Activated CD8-positive, alpha-beta T cell treated with anti-CD3 and anti-CD28 coated beads, Interleukin-2, amount 10 ng/mL, durations not matched to agents 7 days and 5 days (primary cell): ENCODE results near the gene SH3TC1. TPM values are rescaled to one million over a fixed set of nuclear protein-coding genes. Genes with fewer than 3 reads are reported as not detected.
A peak's percentile ranks its signal among the peaks of the same experiment; 100 is the strongest.

Source experiments
- ATAC-seq: fragments of 150-1000 bp; cut with Tn5 transposase; one replicate; pipeline ENCODE4 v1.10.0; 2021; ENCODE audit warnings: moderate library complexity
- CTCF ChIA-PET: fragments of 350-600 bp; sonication (Branson Sonifier 250); formaldehyde crosslinking; loops from one replicate; lab custom pipeline; 2021; ENCODE audit warnings: antibody characterized with exemption; lab: Charles Lee
- POLR2A ChIA-PET: fragments of 350-600 bp; sonication (Branson Sonifier 250); formaldehyde crosslinking; loops from one replicate; lab custom pipeline; 2021; ENCODE audit warnings: antibody characterized with exemption; lab: Charles Lee
- DNase-seq: peaks from one replicate; pipeline ENCODE4 v3.0.0-alpha.2; 2020
- H3K27ac Mint-ChIP-seq: one replicate; pipeline ENCODE4 v1.8.0; 2021; ENCODE audit warnings: mild to moderate bottlenecking, mixed read lengths
- H3K27me3 Mint-ChIP-seq: one replicate; pipeline ENCODE4 v1.8.0; 2021; ENCODE audit warnings: low read depth, mixed read lengths
- H3K36me3 Mint-ChIP-seq: one replicate; pipeline ENCODE4 v1.8.0; 2021; ENCODE audit warnings: low read depth, mixed read lengths
- H3K4me1 Mint-ChIP-seq: one replicate; pipeline ENCODE4 v1.8.0; 2021; ENCODE audit warnings: low read depth, mixed read lengths
- H3K4me3 Mint-ChIP-seq: one replicate; pipeline ENCODE4 v1.8.0; 2021; ENCODE audit warnings: mild to moderate bottlenecking, mixed read lengths
- H3K9me3 Mint-ChIP-seq: one replicate; pipeline ENCODE4 v1.8.0; 2022; ENCODE audit warnings: mixed read lengths; ENCODE audit not compliant: insufficient read depth
- total RNA-seq, 2 experiments: library from RNA; stranded (reverse); gene quantifications; one replicate each; pipeline ENCODE4 v1.2.3, GENCODE V29; 2021

SH3TC1 gene
- total RNA-seq, 2 experiments from 2014 or later: 6.3 to 7.3 TPM

DNA sequence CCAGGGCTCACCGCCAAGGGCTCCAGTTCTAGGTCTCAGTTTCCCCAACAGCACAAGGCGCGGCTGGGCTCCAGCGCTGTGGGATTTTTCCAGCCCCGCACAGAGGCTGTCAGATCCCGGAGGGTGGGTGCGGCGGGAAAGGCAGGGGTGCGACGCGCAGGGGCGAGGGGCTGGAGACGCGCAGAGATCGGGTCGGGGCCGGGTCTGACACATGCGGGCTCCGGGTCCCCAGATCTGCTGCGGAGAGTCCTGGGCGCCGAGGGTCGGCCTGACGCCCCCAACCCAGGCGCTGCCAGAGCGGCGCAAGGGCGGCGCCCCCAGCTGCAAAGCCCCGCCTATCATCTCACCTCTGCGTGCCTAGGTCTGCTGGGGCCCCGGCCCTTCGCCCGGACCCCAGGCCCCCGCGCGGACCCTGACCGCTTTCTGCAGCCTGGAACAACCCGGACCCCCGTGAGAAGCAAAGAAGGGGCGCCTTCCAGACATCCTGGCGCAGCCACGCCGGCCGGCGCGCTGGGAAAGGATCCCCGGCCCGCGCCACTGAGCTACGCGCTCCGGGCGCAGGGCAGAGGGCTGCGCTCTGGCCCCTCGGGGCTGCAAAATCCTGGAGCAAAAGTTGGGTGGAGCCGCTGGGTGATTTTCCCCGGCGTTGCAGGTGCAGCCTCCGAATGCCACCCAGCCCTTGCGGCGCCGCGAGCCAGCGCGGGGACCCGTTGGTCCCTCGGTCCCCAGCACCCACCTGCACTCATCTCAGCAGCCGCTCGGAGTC, 41.0 kb upstream of the SH3TC1 start:
- no peak for DNase-seq
- CTCF ChIA-PET: interaction anchor here (1.1 to 1.8 kb wide), 3 partner anchors 10 to 71 kb away, joined by 3 to 8 read pairs (median 4); no protein-coding TSS in a partner anchor

DNA sequence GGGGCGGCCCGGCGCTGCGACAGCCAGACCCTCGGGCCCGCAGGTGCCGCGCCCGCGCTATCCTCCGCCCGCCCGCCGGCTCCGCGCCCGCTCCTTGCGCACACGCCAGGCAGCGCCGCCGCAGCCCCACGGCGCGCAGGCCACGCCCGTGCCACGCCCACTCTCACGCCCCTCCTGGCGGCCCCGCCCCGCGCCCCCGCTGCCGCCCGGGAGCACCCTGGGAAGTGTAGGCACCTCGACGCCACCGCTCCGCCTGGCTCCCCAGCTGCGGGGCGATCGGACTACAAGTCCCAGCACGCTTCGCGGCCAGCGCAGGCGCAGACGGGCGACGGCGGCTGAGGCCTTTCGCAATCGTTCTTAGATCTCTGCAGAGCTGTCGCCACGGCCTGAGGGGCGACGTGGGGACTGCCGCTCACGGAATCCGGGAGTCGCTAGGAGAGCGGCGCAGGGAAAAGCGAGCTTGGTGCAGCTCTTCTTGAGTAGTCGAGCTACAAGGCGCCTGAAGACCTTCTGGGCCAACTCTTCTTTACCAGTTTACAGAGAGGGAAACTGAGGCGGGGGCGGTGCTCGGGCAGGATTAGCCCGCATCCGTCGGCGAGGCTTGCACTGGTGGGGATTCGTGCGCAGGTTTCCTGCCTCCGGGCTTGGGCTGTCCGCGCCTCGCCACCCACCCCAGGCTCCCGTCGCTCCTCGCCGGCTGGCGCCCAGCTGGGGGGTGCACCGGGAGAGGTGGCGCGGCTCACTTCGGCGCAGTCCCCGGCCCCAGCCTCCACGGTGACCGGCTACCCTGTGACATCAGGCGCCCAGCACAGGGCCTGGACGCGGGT, 40.2 kb upstream of the SH3TC1 start, which contains the start of gene ABLIM2:
Gene ABLIM2, minus strand, starts transcription at position 104 of the 827 bp plus-strand sequence. CDS start 124 bp downstream, outside the sequence.
- peaks cover 11% of the 10 kb centered on the region for H3K4me1 Mint-ChIP-seq
- H3K27me3 Mint-ChIP-seq: peaks cover 15% of the 10 kb centered on the region
- POLR2A ChIA-PET: interaction anchor here (0.6 to 1.1 kb wide), 3 partner anchors 40 to 1917 kb away, joined by 3 read pairs; partner anchors contain the start of gene SH3TC1
- no peaks in the 10 kb centered on the region for H3K9me3 Mint-ChIP-seq
- peak within 1 kb of the TSS; percentile 65 for H3K27ac Mint-ChIP-seq
- peak; percentile 98 for DNase-seq
- H3K4me3 Mint-ChIP-seq: peak within 1 kb of the TSS; percentile 85
- ATAC-seq: peak; percentile 99
- no peaks in the 10 kb centered on the region for H3K36me3 Mint-ChIP-seq
- CTCF ChIA-PET: interaction anchor here (1.1 to 1.8 kb wide), 5 partner anchors 9 to 83 kb away, joined by 3 to 8 read pairs (median 4); no protein-coding TSS in a partner anchor

More for the DNA sequence above, 41.0 kb upstream of the SH3TC1 start:
- H3K4me1 Mint-ChIP-seq: peaks cover 11% of the 10 kb centered on the region
- no peaks in the 10 kb centered on the region for H3K9me3 Mint-ChIP-seq
- H3K27me3 Mint-ChIP-seq: peaks cover 15% of the 10 kb centered on the region
- H3K4me3 Mint-ChIP-seq: peak overlapping the region; percentile 53
- no peak for ATAC-seq
- H3K36me3 Mint-ChIP-seq: no peaks in the 10 kb centered on the region
- H3K27ac Mint-ChIP-seq: no peak overlapping the region
- POLR2A ChIA-PET: interaction anchor here (1.1 kb wide), 1 partner anchor 41 kb away, joined by 3 read pairs; the partner anchor contains the start of gene SH3TC1

DNA sequence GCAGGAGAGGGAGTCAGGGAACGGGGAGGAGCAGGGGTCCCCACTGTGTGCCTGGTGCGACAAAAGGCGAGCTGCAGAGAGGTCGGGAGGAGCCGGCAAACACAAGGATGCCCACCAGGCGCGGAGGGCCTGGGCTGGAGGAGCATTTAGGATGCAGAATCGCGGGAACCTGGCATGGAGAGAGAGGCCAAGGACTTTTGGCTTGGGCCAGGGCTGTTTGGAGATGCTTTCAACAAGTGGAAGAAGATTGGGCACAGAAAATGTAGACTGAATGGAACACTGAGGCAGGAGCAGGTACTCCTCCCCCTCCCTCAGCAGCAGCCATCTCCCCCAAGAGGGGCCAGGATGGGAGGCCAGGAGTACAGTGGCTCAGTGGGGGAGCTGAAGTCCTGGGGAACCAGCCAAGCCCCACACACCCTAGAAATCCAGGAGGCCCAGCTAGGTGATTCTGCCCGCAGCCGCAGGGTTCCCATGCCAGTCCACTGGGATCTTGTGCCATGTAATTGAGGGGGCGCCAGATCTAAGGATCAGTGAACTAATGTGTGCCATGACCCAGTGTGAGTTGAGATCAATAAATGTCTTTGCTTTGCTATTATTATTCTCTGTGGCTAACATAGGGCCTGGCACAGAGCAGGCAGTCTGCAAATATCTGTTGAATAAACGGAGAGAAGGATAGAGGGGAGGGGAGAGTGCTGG, 39.4 kb upstream of the SH3TC1 start:
- ChIA-PET POLR2A (interaction anchor here (0.6 to 0.7 kb wide), 2 partner anchors 40 to 1918 kb away, joined by 3 read pairs; partner anchors contain the start of gene SH3TC1), CTCF (interaction anchor here (1.1 to 1.8 kb wide), 5 partner anchors 8 to 82 kb away, joined by 3 to 8 read pairs (median 4); no protein-coding TSS in a partner anchor)
- peaks cover 15% of the 10 kb centered on the region for H3K27me3 Mint-ChIP-seq
- no peak overlapping the region for H3K27ac Mint-ChIP-seq
- peak overlapping the region; percentile 68 for H3K4me3 Mint-ChIP-seq
- ATAC-seq (no peak), DNase-seq (no peak)
- no peaks in the 10 kb centered on the region for H3K9me3 Mint-ChIP-seq
- H3K36me3 Mint-ChIP-seq: no peaks in the 10 kb centered on the region
- peaks cover 11% of the 10 kb centered on the region for H3K4me1 Mint-ChIP-seq

DNA sequence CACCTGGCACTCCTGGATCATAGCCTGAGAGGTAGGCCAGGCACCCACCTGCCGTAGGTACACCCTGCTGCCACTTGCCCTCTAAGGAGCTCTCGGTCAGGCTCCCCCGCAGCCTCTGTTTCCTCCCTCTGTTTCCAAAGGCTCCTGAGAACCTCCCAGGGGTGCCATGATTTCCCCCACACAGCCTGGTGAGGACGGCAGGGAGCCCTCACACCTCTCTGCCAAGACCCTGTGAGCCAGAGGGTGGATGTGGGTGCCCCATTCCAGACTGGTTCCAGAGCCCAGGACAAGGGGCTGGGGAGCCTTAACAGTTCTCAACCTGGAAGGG, 38.9 kb upstream of the SH3TC1 start:
- H3K27ac Mint-ChIP-seq: no peak overlapping the region
- no peak for ATAC-seq
- POLR2A ChIA-PET: no interaction called here
- H3K9me3 Mint-ChIP-seq: no peaks in the 10 kb centered on the region
- H3K27me3 Mint-ChIP-seq: peaks cover 15% of the 10 kb centered on the region
- DNase-seq: no peak
- no peaks in the 10 kb centered on the region for H3K36me3 Mint-ChIP-seq
- H3K4me3 Mint-ChIP-seq: peak overlapping the region; percentile 68
- peaks cover 11% of the 10 kb centered on the region for H3K4me1 Mint-ChIP-seq
- CTCF ChIA-PET: interaction anchor here (1.4 to 1.8 kb wide), 2 partner anchors 16 to 32 kb away, joined by 3 to 8 read pairs; no protein-coding TSS in a partner anchor

DNA sequence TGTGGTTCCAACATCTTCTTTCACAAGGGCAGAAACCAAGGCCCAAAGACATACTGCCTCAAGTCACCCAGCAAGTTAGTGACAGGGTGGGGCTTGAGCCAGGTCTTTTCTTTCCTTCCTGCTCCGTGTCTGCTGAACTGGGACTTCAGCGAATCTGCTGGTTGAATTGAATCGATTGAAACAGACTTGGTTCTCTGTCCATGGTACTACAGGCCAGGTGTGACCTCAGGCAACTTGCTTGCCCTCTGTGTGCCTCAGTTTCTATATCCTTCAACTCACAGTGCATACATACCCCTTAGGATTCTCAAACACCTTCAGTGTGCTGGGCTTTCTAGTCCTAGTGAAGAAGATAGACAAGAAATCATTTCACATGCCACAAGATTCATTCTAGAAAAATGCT, 38.5 kb upstream of the SH3TC1 start:
- Mint-ChIP-seq H3K9me3 (no peaks in the 10 kb centered on the region), H3K36me3 (no peaks in the 10 kb centered on the region), H3K27ac (no peak overlapping the region), H3K4me3 (no peak overlapping the region), H3K4me1 (peaks cover 11% of the 10 kb centered on the region), H3K27me3 (peaks cover 15% of the 10 kb centered on the region)
- DNase-seq: no peak
- POLR2A ChIA-PET: no interaction called here
- CTCF ChIA-PET: no interaction called here
- no peak for ATAC-seq

DNA sequence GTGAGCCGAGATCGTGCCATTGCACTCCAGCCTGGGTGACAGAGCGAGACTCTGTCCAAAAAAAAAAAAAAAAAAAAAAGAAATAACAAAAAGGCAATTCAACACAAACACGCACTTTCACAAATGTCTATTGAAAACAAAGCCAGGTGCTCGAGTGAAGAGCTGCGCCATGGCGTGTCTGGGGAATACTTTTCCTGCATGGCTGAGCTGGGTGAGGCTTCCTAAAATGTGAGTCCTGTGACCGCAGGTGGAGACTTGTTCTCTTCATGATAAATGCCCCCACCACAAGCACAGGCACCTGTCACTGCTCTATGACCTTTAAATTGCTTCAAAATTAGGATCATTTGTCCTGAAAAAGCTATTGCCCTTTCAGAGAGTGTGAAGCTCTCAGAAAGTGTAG, 36.5 kb upstream of the SH3TC1 start:
- peaks cover 4% of the 10 kb centered on the region for H3K9me3 Mint-ChIP-seq
- ChIA-PET POLR2A (interaction anchor here (0.7 kb wide), 1 partner anchor 36 kb away, joined by 3 read pairs; the partner anchor contains the start of gene SH3TC1), CTCF (no interaction called here)
- ATAC-seq (no peak), DNase-seq (no peak)
- peaks cover 11% of the 10 kb centered on the region for H3K4me1 Mint-ChIP-seq
- no peaks in the 10 kb centered on the region for H3K36me3 Mint-ChIP-seq
- no peak overlapping the region for H3K27ac Mint-ChIP-seq
- H3K4me3 Mint-ChIP-seq: no peak overlapping the region
- peaks cover 10% of the 10 kb centered on the region for H3K27me3 Mint-ChIP-seq

DNA sequence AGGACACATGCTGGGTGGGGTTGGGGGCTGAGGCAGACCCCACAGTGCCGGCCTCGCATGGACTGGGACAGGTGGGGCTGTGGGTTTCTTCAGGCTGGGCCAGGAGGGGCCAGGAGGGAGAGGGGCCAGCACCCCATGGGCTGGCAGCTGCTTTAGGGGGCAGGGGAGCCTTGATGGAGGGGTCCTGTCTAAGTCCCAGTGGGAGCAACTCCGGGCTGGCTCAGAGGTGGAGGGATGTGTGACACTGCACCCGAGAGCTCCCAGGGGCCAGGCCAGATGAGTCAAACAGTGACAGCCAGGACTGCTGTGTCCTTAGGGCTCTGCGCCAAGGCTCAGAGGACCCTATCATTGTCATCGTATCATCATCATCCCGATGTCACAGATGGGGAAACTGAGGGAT, 36.1 kb upstream of the SH3TC1 start:
- H3K36me3 Mint-ChIP-seq: no peaks in the 10 kb centered on the region
- peaks cover 10% of the 10 kb centered on the region for H3K27me3 Mint-ChIP-seq
- ATAC-seq: no peak
- no peak overlapping the region for H3K4me3 Mint-ChIP-seq
- ChIA-PET POLR2A (interaction anchor here (0.7 kb wide), 1 partner anchor 36 kb away, joined by 3 read pairs; the partner anchor contains the start of gene SH3TC1), CTCF (no interaction called here)
- peaks cover 11% of the 10 kb centered on the region for H3K4me1 Mint-ChIP-seq
- DNase-seq: no peak
- no peak overlapping the region for H3K27ac Mint-ChIP-seq
- peaks cover 8% of the 10 kb centered on the region for H3K9me3 Mint-ChIP-seq

DNA sequence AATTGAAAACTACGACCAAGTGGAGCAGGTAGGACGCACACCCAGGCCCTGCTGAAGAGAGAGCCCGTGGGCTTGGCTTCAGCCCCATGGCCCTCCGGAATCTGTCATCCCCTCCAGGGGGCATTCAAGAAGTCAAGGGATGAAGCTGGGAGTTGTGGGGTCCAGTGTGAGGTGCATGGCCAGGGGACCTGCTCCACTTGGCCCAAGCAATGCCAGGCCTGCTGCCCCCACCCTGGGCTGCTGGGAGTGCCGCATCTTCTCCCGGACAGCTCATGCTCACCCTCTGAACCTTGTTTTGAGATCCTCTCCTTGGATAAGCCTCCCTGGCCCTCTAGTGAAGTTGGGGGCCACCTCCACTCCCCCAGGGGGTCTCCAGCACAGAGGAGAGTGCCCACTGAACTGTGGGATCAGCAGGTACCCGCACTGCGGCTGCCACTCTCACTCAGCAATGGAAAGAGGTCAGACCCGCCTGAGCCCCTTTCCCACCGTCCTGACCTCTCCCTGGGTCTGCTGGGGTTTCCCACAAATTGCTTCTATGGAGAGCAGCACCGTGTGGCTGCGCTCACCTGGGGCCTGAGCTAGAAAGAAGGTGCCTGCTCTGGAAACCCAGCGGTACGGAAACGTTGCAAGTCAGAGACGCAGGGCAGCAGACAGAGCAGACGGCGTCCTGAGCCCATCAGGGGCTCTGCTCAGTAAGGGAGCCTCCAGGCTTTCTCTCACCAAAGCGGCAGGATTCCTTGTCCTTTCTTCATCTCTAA, 35.5 kb upstream of the SH3TC1 start:
- H3K36me3 Mint-ChIP-seq: no peaks in the 10 kb centered on the region
- peaks cover 10% of the 10 kb centered on the region for H3K27me3 Mint-ChIP-seq
- H3K27ac Mint-ChIP-seq: no peak overlapping the region
- no peak overlapping the region for H3K4me3 Mint-ChIP-seq
- peaks cover 11% of the 10 kb centered on the region for H3K4me1 Mint-ChIP-seq
- ChIA-PET CTCF (interaction anchor here (0.6 kb wide), 1 partner anchor 13 kb away, joined by 3 read pairs; no protein-coding TSS in a partner anchor), POLR2A (no interaction called here)
- H3K9me3 Mint-ChIP-seq: peaks cover 9% of the 10 kb centered on the region
- DNase-seq (no peak), ATAC-seq (no peak)

DNA sequence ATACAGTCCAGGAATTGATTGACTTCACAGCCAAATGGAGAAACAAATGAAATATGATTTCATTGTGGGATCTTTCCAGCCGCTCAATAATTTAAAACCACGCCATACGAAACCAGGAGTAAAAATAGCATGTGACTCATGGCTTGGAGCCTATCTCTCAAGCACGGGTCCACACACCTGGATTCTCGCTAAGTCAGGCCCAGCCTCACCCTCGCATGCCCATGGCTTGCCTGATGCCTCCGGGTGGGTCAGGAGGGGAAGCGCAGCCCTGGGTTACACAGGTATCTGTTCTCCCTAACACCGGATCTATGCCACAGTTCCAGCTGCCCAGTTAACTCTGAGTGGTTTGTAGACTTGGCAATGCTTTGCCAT, 34.9 kb upstream of the SH3TC1 start:
- POLR2A ChIA-PET: no interaction called here
- peaks cover 7% of the 10 kb centered on the region for H3K4me1 Mint-ChIP-seq

DNA sequence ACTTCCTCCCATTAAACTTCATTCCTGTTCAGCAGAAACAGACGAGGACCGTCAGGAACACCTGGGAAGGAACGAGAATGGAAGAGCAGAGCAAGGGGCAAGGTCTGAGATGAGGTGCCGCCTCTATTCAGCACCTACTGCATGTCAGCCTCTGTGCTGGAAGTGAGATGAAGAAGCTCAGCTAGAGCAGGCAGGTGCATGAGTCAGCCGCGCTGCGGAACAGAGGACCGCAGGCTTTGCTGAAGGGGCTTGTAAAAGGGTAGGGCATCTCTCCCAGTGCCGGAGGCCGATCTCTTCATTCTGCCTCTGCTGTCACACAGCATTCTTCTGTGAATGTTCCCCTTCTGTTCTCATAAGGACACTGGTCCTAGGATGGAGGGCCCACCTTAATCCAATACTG, 34.4 kb upstream of the SH3TC1 start:
- CTCF ChIA-PET: interaction anchor here (0.8 kb wide), 1 partner anchor 12 kb away, joined by 3 read pairs; no protein-coding TSS in a partner anchor
- H3K27ac Mint-ChIP-seq: no peak overlapping the region

More for the DNA sequence above, 34.9 kb upstream of the SH3TC1 start:
- Mint-ChIP-seq H3K36me3 (no peaks in the 10 kb centered on the region), H3K4me3 (no peak overlapping the region), H3K27me3 (peaks cover 7% of the 10 kb centered on the region), H3K9me3 (peaks cover 9% of the 10 kb centered on the region), H3K27ac (no peak overlapping the region)
- DNase-seq (no peak), ATAC-seq (no peak)
- CTCF ChIA-PET: no interaction called here

More for the DNA sequence above, 34.4 kb upstream of the SH3TC1 start:
- Mint-ChIP-seq H3K4me1 (peaks cover 4% of the 10 kb centered on the region), H3K36me3 (no peaks in the 10 kb centered on the region), H3K9me3 (peaks cover 9% of the 10 kb centered on the region), H3K27me3 (peaks cover 3% of the 10 kb centered on the region), H3K4me3 (no peak overlapping the region)
- POLR2A ChIA-PET: no interaction called here
- ATAC-seq: no peak
- DNase-seq: no peak
